Tibial nerve (tissue), 4 donors: Measurements from ENCODE around the gene ANXA11.
"Not testable (repeated sequence)": the region's sequence is repeated elsewhere in the genome, so short reads cannot be mapped to it uniquely, and the experiment has no call there.

Experiments
- CTCF ChIP-seq, 5 experiments: fragments of 200-600 bp in 3 of 5; fragments of 450-650 bp in 2 of 5; sonication (generic) in 3 of 5; IDR thresholded peaks; one replicate each; pipeline ENCODE4 v1.5.1; 2016 to 2019; ENCODE audit warnings: antibody characterized with exemption in 5 of 5, mild to moderate bottlenecking in 3 of 5, moderate library complexity in 2 of 5
- EP300 ChIP-seq, 2 donors: sonication (generic); formaldehyde crosslinking; IDR thresholded peaks; one replicate each; pipeline ENCODE4 v1.6.1; 2017; ENCODE audit warnings: antibody characterized with exemption in 2 of 2, mild to moderate bottlenecking in 1 of 2
- POLR2A ChIP-seq, 2 donors: fragments of 450-650 bp; IDR thresholded peaks; one replicate each; pipeline ENCODE4 v1.6.1; 2017; ENCODE audit warnings: antibody characterized with exemption in 2 of 2, mild to moderate bottlenecking in 2 of 2, moderate library complexity in 2 of 2

- not testable (repeated sequence) for TF ChIP-seq CTCF, POLR2A, EP300 (IDR thresholded peaks at IDR 0.05)
Observed at GRCh38 chr10:80212535-80213115, 7.3 kb upstream of the ANXA11 start.
